Stimulated activated CD8-positive, alpha-beta memory T cell treated with anti-CD3 and anti-CD28 coated beads, Interleukin-2, amount 100 ng/mL, for 48 hours (primary cell): Measurements from ENCODE around the gene AXIN2.

Experiments
- DNase-seq, 2 donors: peaks; one replicate each; pipeline ENCODE4 v3.0.0-alpha.2; 2020; ENCODE audit warnings: low read depth in 2 of 2

The AXIN2 gene

DNA sequence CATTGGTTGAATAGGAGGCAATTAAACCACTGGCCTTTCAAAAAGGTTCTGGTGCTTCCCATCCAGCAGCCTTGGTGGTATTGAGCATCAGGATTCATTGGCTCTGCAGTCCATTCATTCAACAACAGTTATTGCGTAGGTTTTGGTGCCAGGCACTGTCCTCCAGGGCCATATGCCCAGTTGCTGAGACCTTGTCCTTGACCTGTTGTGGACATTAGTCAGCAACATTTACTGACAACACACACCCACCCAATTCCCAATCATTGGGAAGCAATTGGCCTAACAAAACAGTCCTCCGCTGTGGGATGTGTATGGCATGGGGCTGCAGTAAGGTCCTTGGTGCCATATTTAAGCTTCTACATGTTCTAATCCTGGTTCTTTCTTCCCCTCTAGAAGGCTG is 82.2 kb downstream of the AXIN2 start:
- DNase-seq = no peak
